Chondrocyte (in vitro differentiated cells): ENCODE data around the gene KIF5C. TPM values are rescaled to one million over a fixed set of nuclear protein-coding genes. Genes with fewer than 3 reads are reported as not detected.

Source experiments
- DNase-seq: peaks from one replicate; pipeline ENCODE4 v3.0.0; 2021; ENCODE audit warnings: mixed read lengths, low spot score
- H3K27ac Mint-ChIP-seq: one replicate; pipeline ENCODE4 v1.8.0; 2021; ENCODE audit warnings: mild to moderate bottlenecking, moderate library complexity, mixed read lengths; ENCODE audit not compliant: unreplicated experiment
- H3K27me3 Mint-ChIP-seq: 2 replicates; pipeline ENCODE4 v1.8.0; 2021; ENCODE audit warnings: low read depth, mixed read lengths
- H3K36me3 Mint-ChIP-seq: 2 replicates; pipeline ENCODE4 v1.8.0; 2021; ENCODE audit warnings: low read depth, mixed read lengths
- H3K4me1 Mint-ChIP-seq: 2 replicates; pipeline ENCODE4 v1.8.0; 2021; ENCODE audit warnings: low read depth, mild to moderate bottlenecking, mixed read lengths
- H3K4me3 Mint-ChIP-seq: one replicate; pipeline ENCODE4 v1.8.0; 2021; ENCODE audit warnings: mild to moderate bottlenecking, moderate library complexity, mixed read lengths; ENCODE audit not compliant: unreplicated experiment
- H3K9me3 Mint-ChIP-seq: 2 replicates; pipeline ENCODE4 v1.8.0; 2021; ENCODE audit warnings: low read depth, mixed read lengths
- CTCF ChIP-seq: fragments of 200-600 bp; sonication (generic); IDR thresholded peaks from 2 replicates; pipeline ENCODE4 v1.5.0; 2021; ENCODE audit warnings: antibody characterized with exemption, mild to moderate bottlenecking, moderate library complexity
- total RNA-seq: library from RNA; stranded (reverse); gene quantifications from 3 replicates; pipeline ENCODE4 v1.2.1, GENCODE V29; 2021

KIF5C gene
- total RNA-seq, 1 donor from 2014 or later, result 3.1 TPM

GRCh38 chr2:148896136-148896535, 21.1 kb downstream of the KIF5C start:
- no peak overlapping the region for H3K4me3 Mint-ChIP-seq
- no peak for DNase-seq
- no peak overlapping the region for H3K27ac Mint-ChIP-seq
- TF ChIP-seq CTCF, result no peak
- H3K36me3 Mint-ChIP-seq, result peaks cover 8% of the 10 kb centered on the region
- H3K9me3 Mint-ChIP-seq, result peaks cover 15% of the 10 kb centered on the region
- peaks cover 12% of the 10 kb centered on the region for H3K4me1 Mint-ChIP-seq
- H3K27me3 Mint-ChIP-seq, result no peaks in the 10 kb centered on the region

GRCh38 chr2:148899638-148900318, 24.8 kb downstream of the KIF5C start:
- H3K36me3 Mint-ChIP-seq, result no peaks in the 10 kb centered on the region
- H3K9me3 Mint-ChIP-seq, result no peaks in the 10 kb centered on the region
- no peak for TF ChIP-seq CTCF
- H3K4me1 Mint-ChIP-seq, result peaks cover 19% of the 10 kb centered on the region
- H3K4me3 Mint-ChIP-seq, result no peak overlapping the region
- H3K27me3 Mint-ChIP-seq, result no peaks in the 10 kb centered on the region
- no peak for DNase-seq
- peak overlapping the region; percentile 58 for H3K27ac Mint-ChIP-seq

- no peak for TF ChIP-seq CTCF
- peak overlapping the region; percentile 58 for H3K27ac Mint-ChIP-seq
- no peak for DNase-seq
- peaks cover 21% of the 10 kb centered on the region for H3K4me1 Mint-ChIP-seq
- no peak overlapping the region for H3K4me3 Mint-ChIP-seq
- H3K9me3 Mint-ChIP-seq, result peaks cover 1% of the 10 kb centered on the region
- H3K27me3 Mint-ChIP-seq, result no peaks in the 10 kb centered on the region
- no peaks in the 10 kb centered on the region for H3K36me3 Mint-ChIP-seq
Measured at GRCh38 chr2:148900350-148900837, 25.4 kb downstream of the KIF5C start.

- TF ChIP-seq CTCF, result no peak
- H3K9me3 Mint-ChIP-seq, result peaks cover 3% of the 10 kb centered on the region
- H3K27me3 Mint-ChIP-seq, result no peaks in the 10 kb centered on the region
- no peak overlapping the region for H3K27ac Mint-ChIP-seq
- DNase-seq, result no peak
- H3K4me3 Mint-ChIP-seq, result no peak overlapping the region
- no peaks in the 10 kb centered on the region for H3K36me3 Mint-ChIP-seq
- H3K4me1 Mint-ChIP-seq, result peaks cover 28% of the 10 kb centered on the region
Measured at GRCh38 chr2:148901142-148901541, 26.1 kb downstream of the KIF5C start.

GRCh38 chr2:148902798-148903197, 27.8 kb downstream of the KIF5C start:
- H3K27me3 Mint-ChIP-seq, result no peaks in the 10 kb centered on the region
- H3K27ac Mint-ChIP-seq, result no peak overlapping the region
- H3K4me1 Mint-ChIP-seq, result peaks cover 30% of the 10 kb centered on the region
- H3K36me3 Mint-ChIP-seq, result no peaks in the 10 kb centered on the region
- DNase-seq, result no peak
- H3K4me3 Mint-ChIP-seq, result no peak overlapping the region
- no peak for TF ChIP-seq CTCF
- H3K9me3 Mint-ChIP-seq, result peaks cover 3% of the 10 kb centered on the region
